Tibial nerve (tissue), 4 donors: ENCODE results near the gene TMEM129.

Experiments used
- CTCF ChIP-seq, 5 experiments: fragments of 200-600 bp in 3 of 5; fragments of 450-650 bp in 2 of 5; sonication (generic) in 3 of 5; IDR thresholded peaks; one replicate each; pipeline ENCODE4 v1.5.1; 2016 to 2019; ENCODE audit warnings: antibody characterized with exemption in 5 of 5, mild to moderate bottlenecking in 3 of 5, moderate library complexity in 2 of 5
- EP300 ChIP-seq, 2 donors: sonication (generic); formaldehyde crosslinking; IDR thresholded peaks; one replicate each; pipeline ENCODE4 v1.6.1; 2017; ENCODE audit warnings: antibody characterized with exemption in 2 of 2, mild to moderate bottlenecking in 1 of 2
- POLR2A ChIP-seq, 2 donors: fragments of 450-650 bp; IDR thresholded peaks; one replicate each; pipeline ENCODE4 v1.6.1; 2017; ENCODE audit warnings: antibody characterized with exemption in 2 of 2, mild to moderate bottlenecking in 2 of 2, moderate library complexity in 2 of 2

- TF ChIP-seq CTCF (IDR thresholded peaks at IDR 0.05) (no peak), POLR2A (IDR thresholded peaks at IDR 0.05) (no peak), EP300 (IDR thresholded peaks at IDR 0.05) (no peak)
Measured at GRCh38 chr4:1683261-1683735, 37.8 kb downstream of the TMEM129 start.
